Hepatocyte (in vitro differentiated cells): ENCODE results near the gene ZEB1. TPM values are rescaled to one million over a fixed set of nuclear protein-coding genes. Genes with fewer than 3 reads are reported as not detected.

Experiments used
- DNase-seq: peaks from one replicate; pipeline ENCODE4 v3.0.0-alpha.2; 2016; ENCODE audit warnings: low spot score
- H2AFZ ChIP-seq: fragments of 200-600 bp; sonication (generic); 2 replicates; pipeline ENCODE4 v1.6.0; 2016; ENCODE audit warnings: antibody characterized with exemption, mild to moderate bottlenecking
- H3K27ac ChIP-seq: fragments of 200-600 bp; sonication (generic); 2 replicates; pipeline ENCODE4 v1.5.1; 2016; ENCODE audit warnings: mild to moderate bottlenecking
- H3K27me3 ChIP-seq: fragments of 200-600 bp; sonication (generic); 2 replicates; pipeline ENCODE4 v1.6.1; 2016
- H3K36me3 ChIP-seq: fragments of 200-600 bp; sonication (generic); replicated peaks from 2 replicates; pipeline ENCODE4 v1.5.1; 2016; ENCODE audit warnings: low read depth; ENCODE audit not compliant: insufficient read depth
- H3K4me1 ChIP-seq: fragments of 200-600 bp; sonication (generic); 2 replicates; pipeline ENCODE4 v1.5.1; 2016; ENCODE audit warnings: mild to moderate bottlenecking, moderate library complexity; ENCODE audit not compliant: insufficient read depth
- H3K4me2 ChIP-seq: fragments of 200-600 bp; sonication (generic); 2 replicates; pipeline ENCODE4 v1.6.0; 2016
- H3K4me3 ChIP-seq: fragments of 200-600 bp; sonication (generic); 2 replicates; pipeline ENCODE4 v1.5.1; 2016; ENCODE audit warnings: mild to moderate bottlenecking
- H3K79me2 ChIP-seq: fragments of 200-600 bp; sonication (generic); 2 replicates; pipeline ENCODE4 v1.6.0; 2017; ENCODE audit warnings: mild to moderate bottlenecking
- H3K9me2 ChIP-seq: fragments of 200-600 bp; sonication (generic); replicated peaks from 2 replicates; pipeline ENCODE4 v1.6.0; 2017; ENCODE audit warnings: mild to moderate bottlenecking; ENCODE audit not compliant: insufficient read depth
- H3K9me3 ChIP-seq: fragments of 200-600 bp; sonication (generic); 2 replicates; pipeline ENCODE4 v1.5.1; 2016; ENCODE audit warnings: low read depth, mild to moderate bottlenecking
- H4K20me1 ChIP-seq: fragments of 200-600 bp; sonication (generic); 2 replicates; pipeline ENCODE4 v1.6.0; 2016; ENCODE audit warnings: mild to moderate bottlenecking; ENCODE audit not compliant: insufficient read depth, poor library complexity, severe bottlenecking
- CTCF ChIP-seq: fragments of 200-600 bp; sonication (generic); IDR thresholded peaks from 2 replicates; pipeline ENCODE4 v1.5.1; 2016; ENCODE audit warnings: antibody characterized with exemption, mild to moderate bottlenecking; ENCODE audit not compliant: poor library complexity
- EZH2 ChIP-seq: fragments of 200-600 bp; sonication (generic); IDR thresholded peaks from 2 replicates; pipeline ENCODE4 v1.6.1; 2016; ENCODE audit warnings: antibody characterized with exemption, mild to moderate bottlenecking, borderline replicate concordance
- EZH2phosphoT487 ChIP-seq: fragments of 200-600 bp; sonication (generic); IDR thresholded peaks from one replicate; pipeline ENCODE4 v1.6.1; 2018; ENCODE audit warnings: antibody characterized with exemption, mild to moderate bottlenecking, low read depth, moderate library complexity; ENCODE audit not compliant: unreplicated experiment, severe bottlenecking
- WGBS: methylation state at CpG from one replicate; pipeline ENCODE4 v1.1.6; 2016; ENCODE audit warnings: low lambda C conversion rate; ENCODE audit errors: missing lambda C conversion rate; 5-methylcytosine and 5-hydroxymethylcytosine counted together
- polyA plus RNA-seq: library from polyadenylated mRNA; unstranded; fragments of >200 nt; fragmentation: Nextera tagmentation; extraction: Ambion mirVana; gene quantifications from 2 replicates; pipeline ENCODE4 v1.2.1, GENCODE V29; 2016
- total RNA-seq: library from RNA; depleted of rRNA; stranded (reverse); fragments of >200 nt; gene quantifications from 2 replicates; pipeline ENCODE4 v1.2.3, GENCODE V29; 2014

ZEB1 gene
- total and polyA plus RNA-seq, 2 experiments from 2014 or later: 13.6 to 14.3 TPM

GRCh38 chr10:31456468-31456867, 137.5 kb downstream of the ZEB1 start:
- Histone ChIP-seq H3K4me3 (no peak overlapping the region), H3K27ac (no peak overlapping the region), H3K27me3 (no peaks in the 10 kb centered on the region), H3K36me3 (no peaks in the 10 kb centered on the region), H3K4me2 (no peak overlapping the region), H3K79me2 (peaks cover 3% of the 10 kb centered on the region), H3K4me1 (no peaks in the 10 kb centered on the region), H3K9me2 (no peaks in the 10 kb centered on the region), H2AFZ (no peak overlapping the region), H3K9me3 (no peaks in the 10 kb centered on the region), H4K20me1 (no peaks in the 10 kb centered on the region)
- 88% methylated on average over 1 of the region's 1 CpG for WGBS
- TF ChIP-seq EZH2: no peak
- no peak for TF ChIP-seq CTCF
- TF ChIP-seq EZH2phosphoT487: no peak
- no peak for DNase-seq

DNA sequence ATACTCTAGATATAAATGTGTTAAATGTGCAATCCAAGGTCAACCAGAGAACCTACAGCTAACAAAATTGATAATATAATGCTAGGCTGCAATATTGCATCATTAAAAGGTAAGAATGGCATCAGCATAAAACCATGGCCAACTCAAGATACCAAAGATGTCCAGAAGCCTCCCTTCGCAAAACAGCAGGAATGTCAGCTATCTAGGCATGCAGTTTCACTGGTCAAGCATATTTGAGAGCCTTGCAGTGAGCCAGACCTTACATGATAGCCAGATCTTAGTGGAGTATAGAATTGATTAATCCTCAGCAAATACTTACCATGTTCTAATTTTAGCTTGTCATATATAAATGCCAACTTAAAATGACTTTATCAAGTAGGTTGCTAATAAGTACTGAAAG, 138.8 kb downstream of the ZEB1 start:
- DNase-seq: no peak
- no peak for TF ChIP-seq EZH2
- no peak for TF ChIP-seq EZH2phosphoT487
- no peak for TF ChIP-seq CTCF
- H2AFZ ChIP-seq: no peak overlapping the region
- H3K27me3 ChIP-seq: no peaks in the 10 kb centered on the region
- H3K9me3 ChIP-seq: no peaks in the 10 kb centered on the region
- H3K4me1 ChIP-seq: no peaks in the 10 kb centered on the region
- no peak overlapping the region for H3K4me3 ChIP-seq
- H4K20me1 ChIP-seq: no peaks in the 10 kb centered on the region
- peaks cover 3% of the 10 kb centered on the region for H3K79me2 ChIP-seq
- H3K4me2 ChIP-seq: no peak overlapping the region
- no peak overlapping the region for H3K27ac ChIP-seq
- WGBS: 79% methylated on average over 1 of the region's 1 CpG
- no peaks in the 10 kb centered on the region for H3K36me3 ChIP-seq
- H3K9me2 ChIP-seq: no peaks in the 10 kb centered on the region

- Histone ChIP-seq H3K27me3 (no peaks in the 10 kb centered on the region), H2AFZ (no peak overlapping the region), H3K9me3 (peaks cover 9% of the 10 kb centered on the region), H3K9me2 (no peaks in the 10 kb centered on the region), H3K36me3 (no peaks in the 10 kb centered on the region), H4K20me1 (no peaks in the 10 kb centered on the region), H3K27ac (no peak overlapping the region), H3K4me1 (no peaks in the 10 kb centered on the region), H3K4me2 (no peak overlapping the region), H3K79me2 (peaks cover 3% of the 10 kb centered on the region), H3K4me3 (no peak overlapping the region)
- DNase-seq: no peak
- no peak for TF ChIP-seq EZH2phosphoT487
- TF ChIP-seq EZH2: no peak
- TF ChIP-seq CTCF: no peak
Measured at GRCh38 chr10:31458974-31459373, 140.0 kb downstream of the ZEB1 start.

GRCh38 chr10:31460242-31460641, 141.2 kb downstream of the ZEB1 start:
- 94% methylated on average over 2 of the region's 2 CpGs for WGBS
- H3K79me2 ChIP-seq: peaks cover 3% of the 10 kb centered on the region
- H3K4me2 ChIP-seq: no peak overlapping the region

More at GRCh38 chr10:31460242-31460641, 141.2 kb downstream of the ZEB1 start:
- Histone ChIP-seq H4K20me1 (no peaks in the 10 kb centered on the region), H3K27ac (no peak overlapping the region), H3K4me3 (no peak overlapping the region), H3K27me3 (no peaks in the 10 kb centered on the region), H3K36me3 (no peaks in the 10 kb centered on the region), H3K9me2 (no peaks in the 10 kb centered on the region), H2AFZ (no peak overlapping the region), H3K9me3 (peaks cover 18% of the 10 kb centered on the region), H3K4me1 (no peaks in the 10 kb centered on the region)
- no peak for DNase-seq
- TF ChIP-seq CTCF: no peak
- no peak for TF ChIP-seq EZH2phosphoT487
- no peak for TF ChIP-seq EZH2
